SW 1271 (cell line): ENCODE measurements around the gene YJEFN3.
A peak's percentile ranks its signal among the peaks of the same experiment; 100 is the strongest.

Experiments used
- DNase-seq, 2 experiments: peaks; one replicate each; lab custom pipeline; 2025; lab: John Stamatoyannopoulos, UW

Gene YJEFN3, protein sequence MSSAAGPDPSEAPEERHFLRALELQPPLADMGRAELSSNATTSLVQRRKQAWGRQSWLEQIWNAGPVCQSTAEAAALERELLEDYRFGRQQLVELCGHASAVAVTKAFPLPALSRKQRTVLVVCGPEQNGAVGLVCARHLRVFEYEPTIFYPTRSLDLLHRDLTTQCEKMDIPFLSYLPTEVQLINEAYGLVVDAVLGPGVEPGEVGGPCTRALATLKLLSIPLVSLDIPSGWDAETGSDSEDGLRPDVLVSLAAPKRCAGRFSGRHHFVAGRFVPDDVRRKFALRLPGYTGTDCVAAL

DNA sequence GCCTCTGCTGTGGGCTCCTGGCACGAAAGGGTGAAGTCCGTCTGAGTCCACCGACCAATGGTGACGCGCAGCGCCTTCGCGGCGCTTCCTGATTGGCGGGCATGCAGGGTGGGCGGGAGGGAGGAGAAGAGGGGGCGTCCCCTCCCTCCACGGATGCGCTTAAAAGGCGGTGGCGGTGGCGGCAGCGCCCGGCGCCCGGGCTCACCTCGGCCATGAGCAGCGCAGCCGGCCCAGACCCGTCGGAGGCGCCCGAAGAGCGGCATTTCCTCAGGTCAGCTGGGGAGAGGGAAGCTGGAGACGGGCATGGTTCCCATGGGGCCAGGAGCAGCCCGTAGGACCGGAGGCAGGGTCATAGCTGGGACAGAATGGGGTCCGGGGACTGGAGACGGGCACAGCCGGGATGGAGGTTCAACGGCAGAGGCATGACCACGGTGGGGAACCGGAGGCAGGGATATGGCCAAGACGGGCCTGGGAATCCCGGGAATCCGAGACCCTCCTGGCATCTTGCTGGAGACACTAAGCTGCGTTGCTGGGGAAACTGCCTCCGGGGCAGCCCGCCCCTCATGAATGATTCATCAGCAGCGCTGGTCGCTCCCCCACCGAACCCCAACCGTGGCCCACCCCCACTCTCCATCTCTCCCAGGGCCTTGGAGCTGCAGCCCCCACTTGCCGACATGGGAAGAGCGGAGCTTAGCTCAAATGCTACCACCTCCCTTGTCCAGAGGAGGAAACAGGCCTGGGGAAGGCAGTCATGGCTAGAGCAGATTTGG, at the start of gene YJEFN3:
Gene YJEFN3 (plus strand): TSS at position 191 of the 770 bp plus-strand sequence. CDS start 22 bp downstream, at position 213.
- DNase-seq, result no peak

DNA sequence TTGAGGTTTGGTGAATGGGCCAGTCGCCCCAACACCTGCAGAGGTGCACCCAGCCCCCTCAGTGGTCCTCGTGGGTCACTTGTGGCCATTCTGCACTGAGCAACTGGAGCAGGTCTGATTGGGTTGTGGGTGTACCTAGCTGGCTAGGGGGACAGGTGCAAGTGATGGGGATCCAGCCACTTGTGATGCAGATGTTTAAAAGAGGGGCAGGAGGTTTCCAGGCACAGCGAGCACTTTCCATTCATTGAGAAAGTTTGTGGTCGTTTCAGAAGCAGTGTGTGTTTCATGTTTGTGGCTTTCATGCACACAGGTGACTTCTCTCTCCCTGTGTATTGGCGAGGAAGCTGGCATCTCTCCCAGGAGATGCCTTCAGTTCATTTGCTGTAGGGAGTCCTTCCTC, 48.0 kb upstream of the YJEFN3 start:
- DNase-seq, result no peak

DNA sequence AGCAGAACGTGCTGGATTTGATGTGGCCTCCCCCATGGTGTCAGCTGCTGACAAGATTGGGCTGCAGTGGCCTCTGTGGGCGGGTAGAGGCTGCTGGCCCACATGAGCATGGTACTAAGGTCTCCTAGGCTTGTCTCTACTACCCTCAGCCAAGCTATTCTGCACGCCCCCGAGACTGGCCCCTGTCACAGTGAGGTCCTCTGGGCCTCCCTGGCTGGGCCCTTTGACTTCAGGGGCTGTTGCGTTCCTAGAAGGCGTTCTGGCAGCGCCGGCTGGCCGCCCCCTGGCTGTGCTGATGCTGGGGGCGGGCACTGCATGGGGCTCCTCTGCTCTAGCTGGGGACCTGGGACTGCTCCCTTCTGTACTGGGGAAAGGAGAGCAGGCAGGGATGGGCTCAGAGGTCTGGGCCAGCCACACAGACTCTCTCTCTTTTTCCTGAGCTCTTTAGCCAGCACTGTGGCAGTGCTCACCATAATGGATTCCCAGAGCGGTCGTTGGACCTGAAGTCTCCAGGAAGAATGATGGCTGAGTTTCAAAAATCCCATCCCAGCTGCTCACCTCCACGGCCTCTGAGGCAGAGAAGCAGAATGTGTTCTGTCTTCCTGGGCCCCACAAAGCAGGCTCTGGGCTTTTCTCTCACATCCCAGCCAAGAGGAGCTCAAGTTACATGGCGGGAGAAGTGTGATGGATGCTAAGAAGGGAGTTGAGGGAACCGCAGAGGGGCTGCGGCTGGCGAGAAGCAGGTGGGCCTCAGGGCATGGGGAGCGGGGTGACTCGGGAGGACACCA, 45.7 kb upstream of the YJEFN3 start:
- DNase-seq, result no peak

DNA sequence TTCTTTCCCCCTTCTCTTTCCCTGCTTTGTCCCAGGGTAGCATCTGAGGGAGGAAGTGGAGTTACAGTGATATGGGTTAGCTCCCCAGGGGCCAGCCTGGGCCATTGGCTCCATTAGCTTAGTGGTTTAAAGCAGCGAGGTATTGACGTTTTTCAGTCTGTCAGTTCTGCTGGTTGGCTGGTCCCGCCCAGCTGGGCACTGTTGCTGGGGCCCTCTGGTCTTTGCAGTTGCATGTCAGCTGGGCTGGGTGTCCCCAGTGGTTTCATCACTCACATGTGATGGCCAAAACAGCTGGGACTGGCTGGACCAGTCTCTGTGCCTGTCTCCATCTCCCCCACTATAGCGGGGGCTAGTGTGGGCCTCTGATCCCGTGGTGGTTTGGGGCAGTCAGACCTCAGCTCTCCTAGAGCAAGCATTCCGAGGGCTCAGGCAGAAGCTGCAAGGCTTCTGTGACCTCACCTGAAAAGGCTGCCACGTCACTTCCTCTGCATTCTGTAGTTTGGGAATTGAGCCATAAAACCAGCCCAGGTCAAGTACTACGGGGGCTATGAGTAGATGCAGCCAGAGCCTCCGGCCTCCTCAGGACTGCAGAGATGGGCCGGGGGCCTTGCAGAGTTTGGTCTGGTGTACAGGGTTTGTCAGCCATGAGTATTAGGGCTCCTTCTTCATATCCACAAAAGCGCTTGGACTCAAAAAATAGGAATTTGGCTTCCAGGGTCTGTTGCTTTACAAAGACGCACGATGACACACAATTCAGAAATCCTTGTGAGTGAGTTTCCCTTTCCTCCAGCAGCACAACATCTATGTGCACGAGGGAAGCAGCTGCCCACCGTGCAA, 43.3 kb upstream of the YJEFN3 start:
- DNase-seq, result no peak

DNA sequence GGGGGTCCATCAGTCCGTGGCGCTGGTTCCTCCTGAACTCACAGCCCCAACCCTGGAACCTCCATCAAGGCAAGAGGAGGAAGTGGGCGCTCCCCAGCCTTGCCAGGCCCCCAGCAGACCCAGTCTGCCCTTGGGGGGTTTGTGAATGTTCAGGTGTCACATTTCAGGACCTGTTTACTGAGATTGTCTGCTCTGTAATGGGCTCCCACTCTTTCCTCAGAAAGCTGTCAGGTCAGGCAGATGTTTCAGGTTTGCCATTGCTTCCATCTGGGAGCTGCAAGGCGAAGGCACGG, 42.8 kb upstream of the YJEFN3 start:
- DNase-seq, result no peak

DNA sequence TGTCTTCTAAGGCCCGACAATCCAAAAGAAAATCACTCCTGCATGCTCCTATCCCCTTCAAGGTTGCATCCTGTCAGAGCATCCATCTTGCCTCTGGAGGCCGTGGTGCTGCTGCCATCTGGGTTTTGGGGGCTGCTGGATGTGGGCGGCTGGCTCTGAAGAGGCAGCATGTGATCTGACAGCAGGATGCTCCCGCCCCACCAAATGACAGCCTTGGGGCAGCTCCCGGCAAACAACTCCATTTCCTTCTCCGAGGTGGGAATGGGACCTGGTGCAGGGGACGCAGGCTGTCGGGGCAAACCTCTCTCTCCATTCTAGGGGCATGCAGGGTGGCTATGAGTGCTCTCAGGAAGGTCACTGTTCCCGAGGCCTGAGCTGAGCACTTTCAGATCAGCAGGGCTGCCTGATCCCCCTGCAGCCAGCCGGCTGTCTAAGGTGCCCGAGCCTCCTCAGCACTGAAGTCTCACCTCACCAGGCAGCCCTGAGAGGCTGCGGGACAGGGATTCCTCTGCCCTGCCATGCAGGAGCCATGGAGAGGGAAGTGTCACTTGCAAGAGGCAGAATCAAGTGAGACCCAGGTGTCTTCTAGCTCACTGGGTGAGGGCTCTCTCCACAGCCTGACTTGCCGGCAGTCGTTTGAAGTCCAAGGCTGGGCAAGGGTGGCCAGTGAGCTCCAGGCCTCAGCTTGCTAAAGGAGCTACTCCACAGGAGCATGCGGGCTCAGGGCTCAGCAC, 42.2 kb upstream of the YJEFN3 start:
- DNase-seq, result no peak

DNA sequence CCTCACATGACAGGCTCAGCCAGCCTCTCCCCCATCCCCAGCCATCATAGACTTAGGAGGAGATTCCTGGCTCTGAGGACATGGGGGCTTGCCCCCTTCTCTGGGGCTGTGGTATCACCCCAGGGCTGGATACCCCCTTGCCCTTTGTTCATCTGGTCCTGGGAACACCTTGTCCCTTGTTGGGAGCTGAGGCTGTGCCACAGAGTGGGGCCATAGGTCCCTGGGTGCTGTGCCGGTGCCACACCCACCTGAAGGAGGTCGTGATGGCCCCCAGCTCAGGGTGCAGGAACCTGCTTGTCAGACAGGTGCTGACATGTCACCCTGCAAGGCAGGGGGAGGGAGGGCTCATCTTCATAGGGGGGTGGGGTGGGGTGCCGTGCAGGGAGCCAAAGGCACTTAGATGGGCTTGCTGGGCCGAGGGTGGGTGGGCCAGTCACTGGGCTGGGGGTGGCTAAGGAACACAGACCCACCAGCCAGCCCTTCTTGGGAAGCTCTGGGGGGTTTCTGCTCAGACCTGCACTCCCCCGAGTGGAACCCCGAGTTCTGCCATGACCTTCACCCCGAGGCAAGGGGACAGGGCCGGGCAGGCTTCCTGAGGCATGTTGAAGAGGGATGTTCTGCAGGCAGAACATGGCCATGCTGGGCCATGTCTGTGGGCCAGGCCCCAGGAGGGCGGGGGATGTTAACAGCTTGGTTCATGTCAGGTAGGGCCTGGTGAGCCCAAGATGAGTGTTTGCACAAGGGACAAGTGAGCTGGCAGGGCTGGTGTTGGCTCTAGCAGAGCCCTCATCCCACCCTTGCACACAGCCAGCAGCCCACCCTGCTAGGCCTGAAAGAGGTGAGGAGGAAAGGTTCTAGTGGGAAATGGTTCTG, 41.4 kb upstream of the YJEFN3 start:
- DNase-seq, result no peak

DNA sequence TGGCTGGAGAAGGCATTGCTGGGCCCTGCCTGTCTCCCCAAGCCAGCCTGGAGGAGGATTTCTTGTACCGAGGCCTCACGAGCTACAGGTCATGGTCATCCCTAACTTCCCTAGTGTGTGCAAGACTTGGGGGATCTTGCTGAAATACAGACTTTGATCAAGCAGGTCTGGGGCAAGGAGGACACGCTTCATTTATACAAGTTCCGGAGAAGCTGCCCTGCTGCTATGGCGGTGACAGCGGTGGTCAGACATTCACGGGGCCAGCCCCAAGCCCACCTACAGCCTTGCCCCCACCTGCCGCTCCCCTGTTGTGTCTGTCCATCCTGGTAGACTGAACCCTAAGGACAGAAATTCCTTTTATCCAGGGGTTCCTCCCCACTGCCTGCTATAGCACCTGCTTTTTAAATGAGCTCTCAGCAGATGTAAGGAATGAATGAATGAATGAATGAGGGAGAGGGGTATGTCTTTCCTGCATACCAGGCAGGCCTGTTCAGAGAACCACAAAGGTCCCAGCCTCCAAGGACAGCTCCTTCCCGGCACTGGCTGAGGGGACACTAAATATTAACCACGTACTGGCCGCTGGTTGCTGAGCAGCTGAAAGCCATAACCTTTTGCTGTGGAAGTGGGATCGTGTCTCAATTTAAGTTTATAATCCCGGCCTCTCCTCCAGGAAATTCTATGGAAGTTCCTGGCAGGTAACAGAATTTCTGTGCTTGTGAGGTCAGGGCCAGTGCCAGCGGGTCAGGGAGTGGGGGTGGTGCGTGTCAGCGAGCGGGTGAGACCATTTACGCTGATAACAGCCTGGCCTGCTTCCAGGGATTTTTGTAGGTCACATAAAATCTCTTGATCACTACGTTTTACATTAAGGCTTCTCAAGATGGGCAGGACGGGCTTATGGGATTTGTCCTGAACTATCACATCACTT, 40.5 kb upstream of the YJEFN3 start:
- DNase-seq, result no peak

DNA sequence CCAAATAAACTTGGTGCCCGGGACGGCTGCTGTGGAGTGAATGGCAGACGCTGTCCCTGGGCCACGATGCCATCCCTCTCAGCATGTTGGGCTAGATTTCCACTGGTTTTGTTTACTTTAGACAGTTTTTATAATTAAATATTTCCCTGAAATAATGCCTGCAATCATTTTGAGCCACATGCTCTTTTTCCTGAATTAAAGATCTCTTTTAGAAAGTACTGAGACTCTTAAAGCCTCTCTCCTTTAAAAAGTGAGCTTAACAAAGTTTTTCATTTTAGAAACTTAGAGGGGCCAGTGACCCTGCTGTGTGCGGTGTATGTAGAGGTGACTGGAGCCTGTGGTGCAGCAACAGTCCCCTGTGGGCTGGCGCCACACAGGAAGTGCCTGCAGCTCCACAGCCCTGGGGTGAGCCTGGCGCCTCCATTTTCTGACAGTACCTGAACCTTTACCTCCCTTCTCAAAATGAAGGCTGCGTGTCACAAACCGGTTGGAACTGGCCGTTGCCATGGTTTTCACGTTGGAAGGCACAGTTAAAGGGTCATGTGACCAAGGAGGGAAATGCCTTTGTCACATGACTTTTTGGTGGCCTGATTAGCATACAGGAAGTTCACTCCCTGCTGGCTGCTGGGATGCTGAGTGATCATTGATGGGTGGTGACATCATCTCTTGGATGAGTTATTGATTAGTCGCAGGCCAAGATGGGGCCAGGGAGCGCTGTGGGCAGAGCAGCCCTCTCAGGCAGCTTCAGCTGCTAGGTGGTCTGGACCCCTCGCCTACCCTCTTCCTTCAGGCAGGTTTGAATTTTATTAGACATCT, 39.6 kb upstream of the YJEFN3 start:
- peak; percentile 89 to 91 for DNase-seq

DNA sequence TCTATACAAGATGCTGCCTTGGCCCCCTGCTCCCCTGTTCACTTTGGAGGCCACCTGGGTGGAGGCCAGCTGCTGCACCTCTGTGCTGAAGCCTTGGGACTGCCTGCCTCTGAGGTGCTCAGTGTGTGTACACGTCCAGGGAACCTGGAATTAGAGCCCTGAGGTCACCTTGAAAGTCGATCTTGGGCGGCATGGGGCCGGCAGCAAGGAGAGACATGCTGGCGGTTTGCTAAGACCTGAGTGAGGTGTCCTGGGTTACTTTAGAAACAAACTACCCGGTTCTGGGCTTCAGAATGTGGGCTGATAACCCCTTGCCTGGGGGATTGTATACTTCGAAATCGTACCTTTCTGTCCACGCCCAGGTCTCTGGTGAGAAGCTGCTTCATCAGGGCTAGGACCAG, 38.9 kb upstream of the YJEFN3 start:
- no peak for DNase-seq

DNA sequence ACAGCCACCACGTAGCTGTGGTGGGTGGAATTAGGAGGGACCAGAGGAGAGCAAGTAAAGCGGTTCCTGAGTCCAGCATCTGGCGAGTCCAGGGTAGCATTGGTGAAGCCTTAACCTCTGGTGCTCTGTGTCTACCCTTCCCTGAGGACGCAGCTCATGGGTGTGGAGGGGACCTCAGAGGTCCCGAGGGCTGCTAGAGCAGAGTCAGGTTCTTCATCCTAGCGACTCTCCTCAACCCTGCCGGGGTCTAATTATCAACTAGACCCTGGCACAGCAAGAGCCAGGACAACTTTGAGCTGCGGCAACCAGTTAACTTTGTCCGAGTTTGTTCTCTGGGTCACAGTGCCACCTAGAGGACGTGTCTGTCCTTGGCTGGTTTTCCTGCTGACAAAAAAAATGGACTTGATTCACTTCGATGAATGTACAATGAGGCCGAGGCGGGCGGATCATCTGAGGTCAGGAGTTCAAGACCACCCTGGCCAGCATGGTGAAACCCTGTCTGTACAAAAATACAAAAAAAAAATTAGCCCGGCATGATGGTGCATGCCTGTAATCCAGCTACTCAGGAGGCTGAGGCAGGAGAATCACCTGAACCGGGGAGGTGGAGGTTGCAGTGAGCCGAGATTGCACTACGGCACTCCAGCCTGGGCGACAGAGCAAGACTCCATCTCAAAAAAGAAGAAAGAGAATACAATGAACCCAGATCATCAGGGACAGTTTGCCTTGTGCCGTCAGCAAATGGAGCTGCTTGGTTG, 38.3 kb upstream of the YJEFN3 start:
- peak; percentile 30 to 66 for DNase-seq

DNA sequence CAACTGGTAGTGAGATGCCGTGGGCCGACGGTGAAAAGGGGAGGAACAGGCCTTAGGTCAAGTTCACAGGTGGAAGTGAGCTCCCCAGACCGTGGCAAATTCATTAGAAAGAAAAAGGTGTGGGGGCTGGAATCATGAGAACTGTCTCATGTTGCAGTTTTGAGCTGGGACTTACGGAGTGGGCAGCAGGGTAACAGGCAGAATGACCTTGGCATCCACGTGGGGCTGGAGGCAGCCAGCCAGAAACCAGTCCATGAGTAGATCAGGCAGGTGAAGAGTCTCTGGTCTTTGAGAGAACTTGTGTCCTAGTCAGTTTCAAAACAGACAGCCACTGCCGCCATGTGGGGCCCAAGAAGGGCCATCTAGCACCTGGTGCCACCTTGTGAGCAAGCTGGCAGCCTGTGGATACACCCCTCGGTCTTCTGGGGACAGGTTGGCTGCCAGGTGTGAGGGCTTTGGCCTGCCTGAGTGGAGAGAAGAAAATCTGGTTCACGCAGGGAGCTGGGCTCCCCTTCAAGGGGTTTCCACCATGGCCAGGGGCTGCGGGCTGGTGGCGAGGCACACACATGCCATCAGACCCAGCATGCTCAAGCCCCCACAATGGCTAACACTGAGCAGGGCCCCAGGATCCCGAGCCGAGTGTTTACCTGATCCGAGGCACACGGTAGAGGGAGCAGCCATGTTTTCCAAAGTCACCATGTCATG, 37.2 kb upstream of the YJEFN3 start:
- no peak for DNase-seq

DNA sequence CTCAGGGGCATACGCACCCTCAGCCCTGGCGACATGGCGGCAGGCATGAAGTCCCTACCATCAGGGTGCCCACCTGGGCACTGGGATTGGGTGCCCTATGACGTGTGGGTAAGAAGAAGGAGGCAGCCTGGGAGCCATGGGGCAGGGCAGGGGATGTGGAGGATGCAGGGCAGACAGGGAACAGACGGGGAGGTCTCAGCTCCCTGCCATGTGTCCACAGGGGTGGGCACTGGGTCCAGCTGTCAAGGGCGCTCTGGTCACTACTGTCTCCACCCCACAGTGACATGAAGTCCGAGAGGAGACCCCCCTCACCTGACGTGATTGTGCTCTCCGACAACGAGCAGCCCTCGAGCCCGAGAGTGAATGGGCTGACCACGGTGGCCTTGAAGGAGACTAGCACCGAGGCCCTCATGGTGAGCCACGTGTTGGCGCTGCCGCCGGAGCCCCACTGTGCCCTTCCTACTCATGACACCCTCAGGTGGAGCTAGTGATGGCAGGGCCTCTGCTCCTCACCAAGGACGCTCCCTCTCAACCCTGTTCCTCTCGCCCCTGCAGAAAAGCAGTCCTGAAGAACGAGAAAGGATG, 36.6 kb upstream of the YJEFN3 start:
- DNase-seq, result no peak

DNA sequence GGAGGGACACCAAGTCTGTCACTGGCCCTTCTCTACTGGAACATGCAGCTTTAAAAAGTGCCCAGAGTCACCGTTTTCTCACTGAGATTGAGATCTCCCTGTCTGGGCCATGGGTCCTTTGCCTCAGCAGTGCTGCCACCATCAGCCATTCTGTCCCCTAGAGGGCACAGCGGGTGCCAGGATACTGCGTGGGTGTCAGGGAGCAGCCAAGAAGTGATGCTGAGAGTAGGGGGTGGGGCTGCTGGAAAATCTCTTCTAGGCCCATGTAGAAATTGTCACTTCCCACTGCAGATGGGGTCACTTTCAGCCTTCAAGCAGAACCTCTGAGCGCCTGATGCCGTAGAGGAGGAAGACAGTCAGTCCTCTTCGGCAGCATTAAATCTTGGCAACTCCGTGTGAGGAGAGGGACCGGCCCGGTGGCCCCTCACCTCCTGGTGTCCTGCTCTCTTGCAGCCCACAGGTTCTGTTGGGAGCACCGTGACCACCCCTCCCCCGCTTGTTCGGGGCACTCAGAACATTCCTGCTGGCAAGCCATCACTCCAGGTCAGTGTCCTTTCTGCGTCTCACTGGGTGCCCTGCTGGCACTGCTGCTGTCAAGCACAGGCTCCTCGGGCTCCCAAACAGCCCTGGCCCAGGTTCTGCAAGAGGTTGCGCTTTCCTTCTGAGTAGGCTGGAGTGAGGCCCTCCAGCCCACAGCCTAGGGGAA, 34.7 kb upstream of the YJEFN3 start:
- DNase-seq, result no peak

DNA sequence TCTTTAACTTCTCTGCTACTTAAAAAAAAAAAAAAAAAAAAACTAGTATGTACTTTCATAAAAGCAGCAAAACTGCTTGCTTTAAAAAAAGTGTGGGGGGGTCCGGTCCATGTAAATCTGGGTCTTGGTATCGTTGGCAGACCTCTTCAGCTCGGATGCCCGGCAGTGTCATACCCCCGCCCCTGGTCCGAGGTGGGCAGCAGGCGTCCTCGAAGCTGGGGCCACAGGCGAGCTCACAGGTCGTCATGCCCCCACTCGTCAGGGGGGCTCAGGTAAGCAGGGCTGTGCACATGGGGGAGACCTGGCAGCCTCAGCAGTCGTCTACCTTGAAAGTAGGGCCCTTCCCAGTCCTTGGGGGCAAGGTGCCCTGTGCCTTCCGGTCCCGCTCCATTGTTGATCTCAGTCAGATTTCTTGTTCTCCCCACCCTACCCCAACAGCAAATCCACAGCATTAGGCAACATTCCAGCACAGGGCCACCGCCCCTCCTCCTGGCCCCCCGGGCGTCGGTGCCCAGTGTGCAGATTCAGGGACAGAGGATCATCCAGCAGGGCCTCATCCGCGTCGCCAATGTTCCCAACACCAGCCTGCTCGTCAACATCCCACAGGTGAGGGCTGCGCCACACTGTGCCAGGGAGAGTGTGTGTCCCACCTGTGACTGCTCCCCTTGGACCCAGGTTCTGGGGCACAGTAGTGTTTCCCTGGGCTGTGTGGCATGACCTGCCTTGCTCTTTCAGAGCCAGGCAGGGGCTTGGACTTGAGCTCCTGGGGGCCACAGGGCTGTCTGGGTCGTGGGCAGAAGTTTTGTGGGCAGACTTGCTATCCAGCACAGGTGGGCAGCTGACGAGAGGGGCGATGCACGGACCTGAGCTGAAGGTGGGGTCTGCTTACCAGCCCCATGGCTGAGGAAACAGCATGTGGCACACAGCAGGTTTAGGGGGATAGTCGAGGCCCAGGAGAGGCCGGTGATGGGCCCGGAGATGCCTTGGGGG, 32.8 kb upstream of the YJEFN3 start:
- no peak for DNase-seq
